H9 (cell line): ENCODE measurements around the gene PLA2R1. TPM values are rescaled to one million over a fixed set of nuclear protein-coding genes. Genes with fewer than 3 reads are reported as not detected.

Experiments used
- DNase-seq: peaks from one replicate; pipeline ENCODE4 v3.0.0-alpha.2; 2017
- H2AFZ ChIP-seq: one replicate; pipeline ENCODE4 v1.6.1; 2013; ENCODE audit warnings: mild to moderate bottlenecking, low read length, control low read depth, moderate library complexity
- H2AK5ac ChIP-seq: 2 replicates; pipeline ENCODE4 v1.6.1; 2013; ENCODE audit warnings: low read length, control low read depth, mixed read lengths; ENCODE audit not compliant: insufficient read length
- H2BK120ac ChIP-seq: one replicate; pipeline ENCODE4 v1.6.1; 2013; ENCODE audit warnings: low read depth, mild to moderate bottlenecking, low read length, control low read depth, inconsistent platforms; ENCODE audit not compliant: poor library complexity, severe bottlenecking
- H2BK12ac ChIP-seq: 2 replicates; pipeline ENCODE4 v1.6.1; 2013; ENCODE audit warnings: low read length, control low read depth, mixed read lengths, low read depth; ENCODE audit not compliant: insufficient read length
- H2BK15ac ChIP-seq: 2 replicates; pipeline ENCODE4 v1.6.1; 2013; ENCODE audit warnings: low read depth, low read length, control low read depth
- H2BK20ac ChIP-seq: one replicate; pipeline ENCODE4 v1.6.1; 2013; ENCODE audit warnings: low read depth, mild to moderate bottlenecking, low read length, control low read depth, inconsistent platforms; ENCODE audit not compliant: poor library complexity, severe bottlenecking
- H2BK5ac ChIP-seq: 2 replicates; pipeline ENCODE4 v1.6.1; 2013; ENCODE audit warnings: low read length, control low read depth, mixed read lengths; ENCODE audit not compliant: insufficient read length
- H3K14ac ChIP-seq: 2 replicates; pipeline ENCODE4 v1.6.1; 2013; ENCODE audit warnings: low read length, control low read depth; ENCODE audit not compliant: insufficient read depth
- H3K18ac ChIP-seq: 2 replicates; pipeline ENCODE4 v1.6.1; 2013; ENCODE audit warnings: low read depth, mild to moderate bottlenecking, mixed read lengths, low read length, control low read depth; ENCODE audit not compliant: insufficient read length
- H3K23ac ChIP-seq: 2 replicates; pipeline ENCODE4 v1.6.1; 2013; ENCODE audit warnings: low read length, control low read depth, mixed read lengths, low read depth; ENCODE audit not compliant: insufficient read length
- H3K23me2 ChIP-seq: 2 replicates; pipeline ENCODE4 v1.6.1; 2013; ENCODE audit warnings: low read depth, mild to moderate bottlenecking, mixed read lengths, low read length, control low read depth; ENCODE audit not compliant: insufficient read length, poor library complexity, severe bottlenecking
- H3K27ac ChIP-seq: 2 replicates; pipeline ENCODE4 v1.5.1; 2013; ENCODE audit warnings: low read length, control low read depth, mixed read lengths, low read depth; ENCODE audit not compliant: insufficient read length
- H3K27me3 ChIP-seq: 2 replicates; pipeline ENCODE4 v1.6.1; 2013; ENCODE audit warnings: low read length, control low read depth, inconsistent platforms; ENCODE audit not compliant: insufficient read depth
- H3K4ac ChIP-seq: 2 replicates; pipeline ENCODE4 v1.6.1; 2013; ENCODE audit warnings: low read depth, mild to moderate bottlenecking, control low read depth, inconsistent platforms, low read length, moderate library complexity
- H3K4me1 ChIP-seq: 2 replicates; pipeline ENCODE4 v1.6.1; 2013; ENCODE audit warnings: low read length, control low read depth, inconsistent platforms; ENCODE audit not compliant: insufficient read depth
- H3K4me2 ChIP-seq: 2 replicates; pipeline ENCODE4 v1.6.1; 2013; ENCODE audit warnings: low read length, control low read depth, mixed read lengths; ENCODE audit not compliant: insufficient read length, insufficient read depth
- H3K56ac ChIP-seq: 2 replicates; pipeline ENCODE4 v1.6.1; 2013; ENCODE audit warnings: low read depth, mild to moderate bottlenecking, mixed read lengths, low read length, control low read depth; ENCODE audit not compliant: insufficient read length
- H3K79me1 ChIP-seq: 2 replicates; pipeline ENCODE4 v1.6.1; 2013; ENCODE audit warnings: low read depth, mild to moderate bottlenecking, moderate library complexity, low read length, control low read depth, inconsistent platforms; ENCODE audit not compliant: insufficient read depth, poor library complexity, severe bottlenecking
- H3K79me2 ChIP-seq: 2 replicates; pipeline ENCODE4 v1.6.1; 2013; ENCODE audit warnings: low read length, control low read depth, inconsistent platforms; ENCODE audit not compliant: insufficient read depth
- H3K9ac ChIP-seq: 2 replicates; pipeline ENCODE4 v1.6.1; 2013; ENCODE audit warnings: low read length, control low read depth, mixed read lengths; ENCODE audit not compliant: insufficient read length; ENCODE audit errors: extremely low read depth
- H3K9me3 ChIP-seq: one replicate; pipeline ENCODE4 v1.6.1; 2013; ENCODE audit warnings: low read depth, low read length, inconsistent platforms; ENCODE audit not compliant: control insufficient read depth
- H3T11ph ChIP-seq: one replicate; pipeline ENCODE4 v1.6.1; 2013; ENCODE audit warnings: mild to moderate bottlenecking, low read length, control low read depth, inconsistent platforms
- H4K20me1 ChIP-seq: one replicate; pipeline ENCODE4 v1.6.1; 2013; ENCODE audit not compliant: control insufficient read depth, insufficient read length, insufficient read depth
- H4K5ac ChIP-seq: 2 replicates; pipeline ENCODE4 v1.6.1; 2013; ENCODE audit warnings: low read depth, mild to moderate bottlenecking, mixed read lengths, low read length, control low read depth; ENCODE audit not compliant: insufficient read length
- H4K8ac ChIP-seq: replicated peaks from 2 replicates; pipeline ENCODE4 v1.6.1; 2013; ENCODE audit warnings: low read length, control low read depth, mixed read lengths, low read depth; ENCODE audit not compliant: insufficient read length
- H4K91ac ChIP-seq: 2 replicates; pipeline ENCODE4 v1.6.1; 2013; ENCODE audit warnings: low read depth, mild to moderate bottlenecking, moderate library complexity, mixed read lengths, low read length, control low read depth; ENCODE audit not compliant: insufficient read length
- H3K27ac Mint-ChIP-seq, 3 experiments: 2 replicates in 2 of 3; 3 replicates in 1 of 3; pipeline ENCODE4 v1.8.0; 2020 to 2021; ENCODE audit warnings: mixed read lengths in 3 of 3, mild to moderate bottlenecking in 1 of 3, moderate library complexity in 1 of 3
- H3K27me3 Mint-ChIP-seq: 2 replicates; pipeline ENCODE4 v1.8.0; 2021; ENCODE audit warnings: low read depth, mild to moderate bottlenecking, moderate library complexity, mixed read lengths
- H3K36me3 Mint-ChIP-seq, 3 experiments: 2 replicates in 2 of 3; 3 replicates in 1 of 3; pipeline ENCODE4 v1.8.0; 2020 to 2021; ENCODE audit warnings: low read depth in 3 of 3, mixed read lengths in 3 of 3; ENCODE audit not compliant: insufficient read depth in 1 of 3
- H3K4me1 Mint-ChIP-seq, 2 experiments: 2 replicates each; pipeline ENCODE4 v1.8.0; 2020; ENCODE audit warnings: mixed read lengths in 2 of 2
- H3K4me3 Mint-ChIP-seq, 2 experiments: 2 replicates in 1 of 2; 3 replicates in 1 of 2; pipeline ENCODE4 v1.8.0; 2020 to 2021; ENCODE audit warnings: mild to moderate bottlenecking in 2 of 2, mixed read lengths in 2 of 2, moderate library complexity in 1 of 2
- H3K9me3 Mint-ChIP-seq, 2 experiments: 2 replicates in 1 of 2; 3 replicates in 1 of 2; pipeline ENCODE4 v1.8.0; 2020; ENCODE audit warnings: mild to moderate bottlenecking in 2 of 2, mixed read lengths in 2 of 2, moderate library complexity in 1 of 2
- CTCF ChIP-seq: fragments of 200-600 bp; sonication (generic); conservative IDR thresholded peaks from 3 replicates; pipeline ENCODE4 v1.8.0; 2021; ENCODE audit warnings: antibody characterized with exemption, mild to moderate bottlenecking
- WGBS: extraction: QIAGEN DNeasy Blood & Tissue Kit; methylation state at CpG from one replicate; pipeline ENCODE4 v1.1.7; 2013; ENCODE audit warnings: missing lambda C conversion rate, low lambda C conversion rate, mixed read lengths; ENCODE audit not compliant: insufficient read length; ENCODE audit errors: extremely low coverage; 5-methylcytosine and 5-hydroxymethylcytosine counted together
- total RNA-seq: library from RNA; stranded (reverse); gene quantifications from 2 replicates; pipeline ENCODE4 v1.2.1, GENCODE V29; 2021

The PLA2R1 gene
- total RNA-seq, 1 experiment from 2014 or later: 0.83 TPM

GRCh38 chr2:160053946-160054345 lies 8.5 kb downstream of the PLA2R1 start:
- WGBS: no CpG with 5 or more reads among the region's 2 CpGs
- H4K8ac ChIP-seq: no peak overlapping the region
- H3K4me1 ChIP-seq: peaks cover 5% of the 10 kb centered on the region; the same call in 1 of the 2 replicates
- H3K79me2 ChIP-seq: no peaks in the 10 kb centered on the region
- H2AFZ ChIP-seq: no peak overlapping the region
- H3K9me3 ChIP-seq: no peaks in the 10 kb centered on the region
- H2BK5ac ChIP-seq: no peak overlapping the region
- no peaks in the 10 kb centered on the region for H3K27me3 ChIP-seq
- no peak for TF ChIP-seq CTCF
- H2BK120ac ChIP-seq: no peak overlapping the region
- H3K4me1 Mint-ChIP-seq: peaks cover 41 to 55% of the 10 kb centered on the region in 2 experiments
- H3K56ac ChIP-seq: no peak overlapping the region
- no peak overlapping the region for H3K9ac ChIP-seq
- peaks cover 19% of the 10 kb centered on the region for H3K27me3 Mint-ChIP-seq
- no peak overlapping the region for H3K4me2 ChIP-seq
- peaks cover 0 to 7% (median 2%) of the 10 kb centered on the region in 3 experiments; a peak in 3 of 7 replicates for H3K36me3 Mint-ChIP-seq
- H3K23ac ChIP-seq: no peak overlapping the region
- no peaks in the 10 kb centered on the region for H4K20me1 ChIP-seq
- no peak overlapping the region for H3K27ac Mint-ChIP-seq
- no peak overlapping the region for H4K5ac ChIP-seq
- no peak overlapping the region for H4K91ac ChIP-seq
- DNase-seq: no peak
- H3K4me3 Mint-ChIP-seq: no peak overlapping the region
- H3K18ac ChIP-seq: no peak overlapping the region
- no peaks in the 10 kb centered on the region for H3K79me1 ChIP-seq
- no peak overlapping the region for H3K14ac ChIP-seq
- H3T11ph ChIP-seq: no peak overlapping the region
- H3K4ac ChIP-seq: no peak overlapping the region
- no peak overlapping the region for H3K27ac ChIP-seq
- H3K23me2 ChIP-seq: no peaks in the 10 kb centered on the region
- H2BK12ac ChIP-seq: no peak overlapping the region
- no peak overlapping the region for H2BK20ac ChIP-seq
- no peaks in the 10 kb centered on the region; a peak in 1 of 5 replicates for H3K9me3 Mint-ChIP-seq
- H2BK15ac ChIP-seq: no peak overlapping the region
- no peak overlapping the region for H2AK5ac ChIP-seq
